HG03558 (cell line): ENCODE measurements around the gene GSAP.

Source experiments
- ATAC-seq: cut with Tn5 transposase; IDR thresholded peaks from one replicate; pipeline ENCODE4 v1.9.1; 2021; ENCODE audit warnings: moderate number of reproducible peaks; ENCODE audit not compliant: unreplicated experiment; ENCODE audit errors: extremely low read depth

The GSAP gene

DNA sequence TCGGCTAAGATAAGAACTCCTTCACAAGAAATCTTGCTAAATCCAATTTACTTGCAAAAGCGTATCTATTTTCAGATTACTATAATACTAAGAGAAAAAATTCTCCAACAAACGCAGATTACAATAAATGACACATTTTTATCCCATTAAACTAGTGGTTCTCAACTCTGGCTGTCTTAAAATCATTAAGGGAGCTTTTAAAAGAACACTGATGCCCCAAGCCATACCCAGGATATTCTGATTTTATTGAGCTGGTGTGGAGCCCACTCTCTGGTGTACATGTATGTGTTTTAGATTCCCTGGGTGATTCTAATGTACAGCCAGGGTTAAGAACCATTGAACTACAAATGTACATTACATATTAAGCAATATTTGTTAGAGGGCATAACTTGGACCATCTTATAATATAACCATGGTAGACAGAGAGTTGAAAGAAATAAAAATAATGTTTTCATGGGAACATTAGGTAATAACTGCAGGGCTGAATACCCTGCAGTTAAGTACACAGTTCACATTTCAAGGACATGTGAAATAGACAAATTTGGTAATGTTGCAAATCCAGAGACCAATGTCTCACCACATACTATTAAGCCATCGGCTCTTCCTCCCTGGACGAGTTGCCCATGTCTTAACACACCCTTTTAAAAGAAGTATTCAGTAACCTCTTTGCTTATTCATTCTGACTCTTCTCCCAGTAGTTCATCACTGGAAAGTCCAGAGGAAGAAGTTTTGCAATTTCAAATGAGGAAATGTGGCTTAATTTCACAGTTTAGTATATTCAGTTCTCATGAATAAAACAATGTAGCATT is 6.2 kb downstream of the GSAP start:
- ATAC-seq = no peak

DNA sequence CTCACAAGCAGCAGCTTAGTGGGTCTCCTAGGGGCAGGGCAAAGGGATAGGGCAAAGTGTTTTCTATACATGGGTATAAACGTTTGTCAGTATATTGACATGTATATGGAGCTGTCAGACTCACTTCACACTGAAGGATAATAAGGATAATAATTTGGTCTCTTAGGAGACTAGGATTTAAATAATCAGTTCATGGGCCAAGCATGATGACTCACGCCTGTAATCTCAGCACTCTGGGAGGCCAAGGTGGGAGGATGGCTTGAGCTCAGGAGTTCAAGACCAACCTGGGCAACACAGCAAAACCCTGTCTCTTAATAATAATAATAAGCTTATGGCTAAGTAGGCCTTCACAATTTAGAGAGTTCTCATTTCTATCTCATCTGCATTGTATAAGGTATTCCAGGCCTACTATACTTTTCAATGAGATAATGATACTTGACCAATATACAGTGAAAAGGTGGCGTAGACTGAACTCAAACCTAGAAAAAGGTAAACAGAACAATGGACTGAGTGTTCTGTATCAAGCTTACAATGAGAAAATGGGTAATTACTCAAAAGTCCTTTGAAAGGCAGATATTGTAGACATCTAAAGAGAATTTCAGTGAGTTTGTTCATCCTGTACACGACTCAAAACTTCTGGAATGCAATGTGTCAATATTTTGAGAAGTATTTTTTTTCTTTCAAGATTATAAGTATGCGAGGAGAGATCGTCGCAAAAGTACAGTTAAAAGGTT is 7.0 kb downstream of the GSAP start:
- no peak for ATAC-seq

DNA sequence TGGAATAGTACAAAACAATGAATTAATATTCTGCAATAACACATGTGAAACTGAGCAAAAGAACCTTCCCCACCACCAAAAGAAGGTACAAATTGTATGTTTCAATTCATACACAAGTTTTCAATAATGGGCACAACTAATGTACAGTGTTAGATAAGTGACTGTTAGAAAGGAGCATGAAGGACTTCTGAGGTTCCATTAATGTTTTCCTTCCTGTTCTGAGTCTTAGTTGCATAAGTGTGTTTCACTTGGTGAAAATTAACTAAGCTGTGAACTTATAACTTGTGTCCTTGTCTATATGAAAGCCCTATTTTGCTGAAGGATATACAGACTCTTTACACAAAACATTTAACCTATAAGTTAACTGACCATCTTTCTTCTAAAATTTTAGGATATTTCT is 8.2 kb downstream of the GSAP start:
- no peak for ATAC-seq

DNA sequence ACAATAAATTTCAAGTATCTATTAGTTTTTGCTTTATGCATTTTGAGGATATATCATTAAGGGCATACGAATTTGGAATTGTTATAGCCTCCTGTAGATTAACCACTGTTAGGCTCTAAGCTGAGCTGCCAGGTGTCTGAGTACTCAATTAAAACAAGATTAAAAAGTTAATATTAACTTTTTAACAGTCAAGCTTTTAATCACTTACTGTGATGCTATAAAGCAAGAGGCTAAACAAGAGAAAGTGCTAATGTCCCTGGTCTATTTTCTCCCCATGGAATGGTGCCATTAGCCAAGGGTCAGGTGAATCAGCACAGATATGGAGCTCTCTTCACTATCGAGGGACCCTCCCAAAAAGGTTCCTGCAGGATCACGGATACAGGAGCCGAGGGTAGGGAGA is 9.7 kb downstream of the GSAP start:
- ATAC-seq = no peak

DNA sequence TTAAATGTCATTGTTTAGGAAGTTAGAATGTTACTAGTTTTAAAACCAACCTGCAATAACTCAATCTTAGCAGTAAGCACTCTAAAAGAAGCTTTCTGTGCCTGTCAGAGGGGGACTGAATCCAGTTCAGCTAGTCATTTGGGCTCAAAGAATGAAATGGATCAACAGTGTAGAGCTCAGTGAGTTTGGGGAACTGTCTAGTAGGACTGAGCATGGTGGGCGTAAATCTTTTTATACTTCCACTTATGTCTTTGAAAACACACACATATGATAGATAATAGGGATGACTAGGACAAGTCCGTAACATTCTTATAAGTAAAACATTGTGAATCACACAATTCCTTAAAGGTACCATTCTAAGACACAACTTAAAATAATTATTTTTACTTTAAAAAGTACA is 11.5 kb downstream of the GSAP start:
- ATAC-seq = no peak

DNA sequence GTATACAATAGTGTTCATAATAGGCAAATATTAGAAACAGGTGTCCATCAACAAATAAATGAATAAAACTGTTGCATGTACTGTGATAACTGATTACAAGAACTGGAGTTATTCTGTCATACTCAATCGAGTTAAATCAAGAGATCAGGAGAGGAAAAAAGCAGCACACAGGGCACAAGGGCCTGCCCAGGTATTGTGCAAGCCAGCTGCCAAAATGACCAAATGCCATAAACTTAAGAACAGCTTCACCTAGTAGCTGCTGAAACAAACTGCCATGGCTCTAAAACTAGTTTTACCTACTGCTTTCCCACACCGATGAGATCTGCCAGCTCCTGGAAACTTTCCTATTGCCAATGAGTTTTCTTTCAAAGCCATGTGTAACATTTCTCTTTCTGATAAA is 12.2 kb downstream of the GSAP start:
- ATAC-seq = no peak

DNA sequence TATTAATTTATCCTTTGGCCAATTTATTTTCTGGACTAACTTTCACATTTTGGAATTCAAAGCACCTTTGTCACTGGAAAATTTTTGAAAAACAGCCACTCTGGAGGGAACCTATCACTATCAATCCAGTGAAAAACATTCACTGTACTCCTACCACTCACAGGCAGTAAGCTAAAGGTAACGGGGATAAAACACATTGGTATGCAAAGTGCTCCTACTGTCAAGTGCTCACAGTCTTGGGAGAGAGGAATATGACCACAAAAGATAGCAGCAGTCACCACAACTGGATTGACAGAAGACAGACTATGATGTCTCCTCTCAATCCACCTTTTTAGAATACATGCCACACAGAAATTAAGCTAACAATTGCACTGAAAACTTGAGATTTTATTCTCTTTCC is 13.3 kb downstream of the GSAP start:
- ATAC-seq = no peak

DNA sequence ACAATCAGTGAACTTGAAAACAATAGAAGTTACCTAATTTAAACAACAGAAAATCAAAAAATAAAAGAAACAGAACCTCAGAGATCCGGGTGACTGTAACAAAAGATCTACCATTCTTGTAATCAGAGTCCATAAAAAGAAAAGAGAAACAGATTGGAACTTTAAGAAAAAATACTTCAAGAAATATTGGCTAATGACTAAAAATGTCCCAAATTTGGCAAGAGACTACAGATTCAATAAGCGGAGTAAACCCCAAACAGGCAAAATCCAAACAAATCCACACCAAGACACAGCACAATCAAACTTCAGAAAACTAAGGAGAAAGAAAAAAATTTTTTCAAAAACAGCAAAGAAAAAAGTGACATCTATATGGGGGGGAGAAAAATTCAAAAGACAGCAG is 15.1 kb downstream of the GSAP start:
- no peak for ATAC-seq

DNA sequence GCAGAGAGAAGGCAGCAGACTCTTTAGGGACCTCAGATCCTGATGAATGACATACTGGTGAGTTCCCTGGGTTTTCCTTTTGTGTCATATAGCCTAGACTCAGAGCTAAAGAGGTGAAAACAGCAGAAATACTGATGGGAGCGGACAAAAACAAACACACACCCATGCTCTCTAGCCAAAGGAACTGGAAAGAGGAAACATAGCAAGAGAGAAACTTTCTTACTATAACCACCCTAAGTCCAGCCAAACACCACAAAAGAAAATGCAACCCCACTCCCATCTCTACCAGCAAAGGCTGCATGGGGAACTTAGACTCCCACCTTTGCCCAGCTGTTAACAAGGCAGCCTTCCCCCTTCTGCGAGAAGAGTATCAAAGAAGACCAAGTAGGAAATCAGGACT is 16.3 kb downstream of the GSAP start:
- no peak for ATAC-seq

DNA sequence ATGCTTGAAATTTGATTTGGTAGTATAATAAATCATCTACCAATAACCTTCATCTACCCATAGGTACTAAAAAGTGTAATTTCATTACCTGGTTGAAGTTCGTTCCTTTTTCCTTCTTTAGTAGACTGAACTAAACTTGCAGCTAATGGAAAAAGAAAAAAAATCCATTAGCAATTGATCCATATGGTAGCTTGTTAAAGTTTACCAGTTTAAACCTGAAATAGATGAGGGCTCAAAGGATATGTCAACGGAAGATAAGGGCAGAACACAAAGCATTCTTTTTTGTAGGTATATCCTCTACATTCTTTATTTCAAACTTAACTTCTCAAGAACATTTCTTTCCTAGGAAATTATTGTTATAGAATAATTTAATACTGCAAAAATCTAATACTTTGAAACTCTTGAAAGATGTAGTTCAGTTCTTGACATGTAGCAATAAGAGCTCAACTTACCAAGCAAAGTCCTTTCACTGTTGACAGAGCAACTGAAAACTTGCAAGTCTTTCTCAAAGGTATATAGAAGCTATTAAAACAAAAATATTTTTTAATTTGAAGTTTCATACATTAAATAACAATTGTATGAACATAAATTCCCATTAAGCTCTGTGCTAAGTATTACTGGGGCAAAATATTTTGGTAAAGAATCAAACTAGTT is 19.1 kb downstream of the GSAP start:
- ATAC-seq = no peak

DNA sequence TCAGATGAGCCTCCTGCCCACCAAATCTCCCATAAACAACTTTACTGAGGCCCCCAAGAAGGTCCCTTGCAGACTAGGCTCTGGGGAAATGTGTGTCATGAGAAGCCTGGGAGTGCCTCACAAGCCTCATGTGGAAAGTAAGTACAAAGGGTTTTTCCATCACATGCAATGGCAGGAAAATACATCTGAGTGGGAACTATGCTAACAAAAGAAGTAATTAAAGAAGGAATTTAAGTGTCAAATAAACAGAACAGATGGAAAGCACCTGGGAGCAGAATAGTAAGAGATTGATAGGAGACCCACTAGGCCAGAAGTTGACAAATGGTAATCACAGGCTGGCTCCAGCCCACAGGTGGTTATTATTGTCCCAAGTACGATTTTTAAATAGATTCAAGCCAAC is 20.5 kb downstream of the GSAP start:
- no peak for ATAC-seq

DNA sequence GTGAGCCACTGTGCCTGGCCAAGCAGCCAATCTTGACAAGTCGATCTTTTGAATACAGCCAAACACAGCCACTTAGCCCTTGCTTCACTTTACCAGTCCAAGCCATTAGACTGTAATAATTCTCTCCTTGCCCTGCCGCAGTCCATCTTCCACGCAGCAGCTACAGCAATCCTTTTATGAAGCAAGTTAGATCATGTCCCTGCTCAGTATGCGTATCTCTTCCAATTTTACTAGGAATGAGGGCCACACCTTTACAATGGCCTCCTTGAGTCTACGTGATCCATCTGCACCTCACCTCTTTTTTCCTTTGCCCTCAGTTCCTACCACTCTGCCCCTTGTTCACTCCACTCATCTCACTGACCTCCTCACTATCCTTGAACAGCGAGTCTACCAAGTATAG is 22.2 kb downstream of the GSAP start:
- no peak for ATAC-seq

DNA sequence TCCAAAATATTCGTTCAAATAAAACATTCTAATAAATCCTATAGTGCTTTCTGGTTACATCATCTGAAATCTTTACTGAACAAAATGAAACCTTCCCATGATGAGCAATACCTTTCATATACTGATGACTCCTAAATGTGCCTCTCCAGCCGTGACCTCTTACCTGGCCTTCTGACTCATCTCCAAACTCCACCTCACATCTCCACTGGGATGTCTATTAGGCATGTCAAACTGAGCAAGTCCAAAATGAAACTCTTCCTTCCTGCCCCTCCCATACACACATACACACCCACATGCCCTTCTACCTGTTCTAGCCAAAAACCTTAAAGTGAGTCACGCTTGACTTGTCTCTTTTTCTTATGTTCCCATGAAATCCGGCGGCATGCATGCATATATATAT is 22.9 kb downstream of the GSAP start:
- peak; percentile 91 for ATAC-seq

DNA sequence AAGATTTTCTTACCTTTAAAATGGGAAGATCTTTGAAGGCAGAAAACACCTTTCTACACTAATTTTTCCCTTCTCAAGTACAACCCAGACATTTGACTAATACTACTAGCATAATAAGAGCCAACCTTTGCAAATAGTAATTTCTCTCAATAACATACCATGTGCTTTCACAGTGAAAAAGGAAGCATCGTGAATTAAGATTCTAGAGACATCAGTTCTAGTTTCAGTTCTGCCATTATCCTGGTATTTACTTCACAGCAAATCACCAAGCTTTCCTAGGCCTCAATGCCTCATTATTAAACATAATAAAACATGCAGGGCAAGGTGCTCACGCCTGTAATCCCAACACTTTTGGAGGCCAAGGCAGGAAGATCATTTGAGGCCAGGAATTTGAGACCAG is 24.9 kb downstream of the GSAP start:
- no peak for ATAC-seq

DNA sequence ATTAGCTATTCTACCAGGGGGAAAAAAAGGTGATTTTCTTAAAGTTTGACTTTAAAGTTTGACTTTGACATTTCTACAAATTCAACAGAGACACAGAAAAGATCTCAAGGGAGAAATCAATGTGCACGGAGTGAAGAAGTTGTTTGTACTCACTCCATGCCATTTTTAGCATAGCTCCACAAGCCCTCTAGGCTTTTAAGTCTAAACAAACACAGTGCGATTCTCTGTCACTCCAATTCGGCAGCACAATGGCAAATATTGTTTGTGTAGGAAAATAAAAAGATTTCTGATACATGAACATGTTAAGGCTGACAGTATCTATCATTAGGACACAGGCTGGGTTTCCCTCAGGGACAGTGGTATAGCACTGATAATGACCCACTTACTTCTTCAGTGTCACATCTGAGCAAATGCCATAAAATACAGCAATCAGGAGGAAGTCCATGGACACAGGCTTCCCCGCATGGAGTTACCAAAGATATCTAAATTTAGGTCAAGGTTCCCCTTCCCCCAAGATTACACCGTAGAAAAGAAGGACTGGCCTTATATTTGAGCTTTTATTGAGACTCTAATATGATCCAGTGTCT is 28.0 kb downstream of the GSAP start:
- no peak for ATAC-seq

DNA sequence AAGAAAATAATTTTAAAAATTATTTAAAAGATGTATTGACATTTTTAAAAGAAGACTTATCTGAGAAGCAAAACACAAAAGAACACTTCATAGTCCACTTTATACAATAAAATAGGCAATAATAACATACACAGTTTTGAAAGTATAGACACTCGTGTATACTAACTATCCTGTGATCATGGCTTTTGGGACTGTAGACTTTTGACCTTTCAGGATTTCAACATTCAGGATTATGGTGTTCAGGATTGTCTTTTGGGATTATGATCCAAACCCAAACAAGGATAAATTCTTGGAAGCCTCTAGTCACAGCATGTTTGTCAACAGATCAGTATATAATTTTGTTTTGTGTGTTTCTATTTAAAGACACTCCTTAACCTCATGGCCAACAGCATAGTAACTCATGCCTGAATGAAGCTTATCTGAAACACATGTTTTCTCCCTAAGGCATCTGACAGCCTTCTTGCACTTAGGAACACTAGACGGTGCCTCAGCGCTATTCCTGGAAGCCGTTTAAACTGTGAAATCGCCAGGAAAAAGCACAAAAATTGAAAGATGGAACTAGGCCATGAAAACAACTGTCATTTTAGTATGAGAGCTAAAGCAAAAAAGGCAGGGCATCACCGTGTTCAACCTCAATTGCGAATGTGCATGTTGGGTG is 29.9 kb downstream of the GSAP start:
- ATAC-seq = no peak

DNA sequence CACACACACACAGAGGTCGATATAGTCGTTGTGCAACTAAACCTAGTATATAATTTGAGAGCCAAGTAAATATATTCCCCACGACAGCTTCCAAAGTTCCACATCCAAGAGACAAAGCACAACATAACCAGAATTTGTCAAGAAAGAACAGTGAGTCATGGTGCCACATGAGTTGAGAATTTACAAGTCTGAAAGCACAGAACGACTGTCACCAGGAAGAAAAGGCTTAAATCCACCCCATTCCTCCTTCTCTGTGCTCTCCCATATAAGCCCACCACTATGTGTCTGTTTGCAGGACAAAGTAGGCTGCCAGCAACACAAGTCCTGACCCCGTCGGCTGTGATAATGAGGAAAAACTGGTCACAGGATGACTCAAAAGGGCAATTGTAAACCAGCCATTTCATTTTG is 32.8 kb downstream of the GSAP start:
- no peak for ATAC-seq

DNA sequence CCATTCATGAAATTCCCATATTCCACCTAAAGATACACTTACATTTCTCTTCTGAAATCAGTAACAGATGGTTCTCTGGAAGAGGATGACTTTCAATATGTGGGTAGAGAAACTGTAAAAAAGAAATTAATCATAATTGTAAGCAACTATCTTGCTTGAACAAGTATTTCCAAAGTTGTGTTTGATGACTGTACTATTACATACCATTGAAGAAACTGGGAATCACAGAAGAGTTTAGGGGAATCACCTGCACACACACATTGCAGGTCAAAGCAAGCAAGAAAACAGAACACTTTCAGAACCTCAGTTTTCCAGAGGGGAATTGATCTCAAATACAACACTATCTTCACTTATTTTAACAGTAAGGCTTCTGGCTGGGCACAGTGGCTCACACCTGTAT is 33.6 kb downstream of the GSAP start:
- no peak for ATAC-seq

DNA sequence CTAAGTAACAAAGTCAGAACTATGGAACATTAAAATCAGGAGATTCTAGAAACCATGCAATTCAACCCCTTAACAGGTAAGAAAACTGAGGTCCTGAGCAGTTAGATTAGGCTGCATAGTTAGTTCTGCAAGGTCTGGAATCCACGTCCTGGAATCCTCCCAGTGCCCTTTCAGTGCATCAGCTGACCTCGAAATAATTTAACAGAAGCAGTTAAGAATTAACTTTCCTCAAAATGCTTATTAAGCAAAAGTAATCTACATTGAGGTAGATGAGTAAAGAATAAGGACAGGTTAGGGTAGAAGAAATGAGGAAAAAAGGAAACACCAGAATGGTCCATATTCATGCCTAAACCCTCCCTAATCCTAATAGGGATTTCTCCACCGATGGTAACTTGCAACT is 37.6 kb downstream of the GSAP start:
- no peak for ATAC-seq

DNA sequence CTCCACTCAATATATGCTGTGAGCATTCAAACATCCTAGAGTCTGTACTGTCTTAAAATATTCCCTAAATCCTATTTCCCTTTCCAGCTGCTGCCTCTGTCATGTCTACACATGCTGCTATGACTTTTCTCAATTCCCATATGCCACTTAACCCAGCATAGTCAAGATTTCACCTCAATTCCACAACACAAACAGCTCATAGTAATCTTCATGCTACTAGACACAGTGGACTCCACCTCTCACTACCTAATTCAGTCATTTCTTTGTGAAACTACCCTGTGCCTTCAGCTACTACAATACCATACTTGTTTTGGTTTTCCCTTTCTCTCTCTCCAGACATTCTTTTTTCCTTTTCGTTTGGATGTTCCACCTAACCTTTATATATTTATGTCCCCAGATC is 45.5 kb downstream of the GSAP start:
- ATAC-seq = no peak

DNA sequence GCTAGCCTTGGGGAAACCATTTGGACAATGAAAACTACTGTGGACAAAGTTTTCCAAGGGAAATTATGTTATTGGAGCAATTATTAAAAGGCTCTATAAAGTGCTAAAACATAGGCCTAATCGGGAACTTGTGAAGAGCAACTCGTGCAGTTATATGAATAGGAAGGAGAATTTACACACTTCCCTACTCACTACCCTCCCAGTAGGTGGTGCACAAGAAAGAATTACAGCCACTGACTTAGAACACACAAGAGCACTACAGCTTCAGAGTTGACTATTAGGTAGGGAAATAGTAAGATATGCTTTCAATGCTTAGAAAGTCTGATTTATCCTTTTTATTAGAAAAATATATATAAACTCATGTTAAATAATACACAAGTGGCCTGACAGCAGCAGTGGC is 47.2 kb downstream of the GSAP start:
- ATAC-seq = no peak
